Endothelial cell of umbilical vein (primary cell): ENCODE measurements around the gene SORCS2. TPM values are rescaled to one million over a fixed set of nuclear protein-coding genes. Genes with fewer than 3 reads are reported as not detected.

Experiments
- BruUV-seq: library from RNA; stranded (reverse); fragments of 400-500 nt; replicated peaks from 2 replicates; lab custom pipeline; 2021; lab: Mats Ljungman, UMichigan
- CTCF ChIA-PET: fragments of 300-600, 350-600 bp; sonication (Branson Sonifier 250); formaldehyde crosslinking; loops from one replicate; lab custom pipeline; 2021; ENCODE audit warnings: antibody characterized with exemption, inconsistent platforms; lab: Charles Lee
- POLR2A ChIA-PET: fragments of 300-600, 350-600 bp; sonication (Branson Sonifier 250); formaldehyde crosslinking; loops from one replicate; lab custom pipeline; 2021; ENCODE audit warnings: antibody characterized with exemption, inconsistent platforms; lab: Charles Lee
- DNase-seq: peaks from one replicate; pipeline ENCODE4 v3.0.0-alpha.2; 2011; ENCODE audit warnings: low read depth, low spot score
- FAIRE-seq: peaks from 2 replicates; lab custom pipeline; 2011; peaks lifted over from hg19 to GRCh38; lab: Jason Lieb, UNC
- H2AFZ ChIP-seq: 2 replicates; pipeline ENCODE4 v1.6.0; 2012; ENCODE audit warnings: low read depth, low read length, control low read depth, inconsistent platforms
- H3K27ac ChIP-seq: 2 replicates; pipeline ENCODE4 v1.5.1; 2011; ENCODE audit warnings: low read depth, mild to moderate bottlenecking, control low read depth, low read length, moderate library complexity; ENCODE audit not compliant: insufficient read depth
- H3K27me3 ChIP-seq, 2 experiments: 2 replicates each; pipeline versions ENCODE4 v1.6.0 to v1.6.1; 2011; ENCODE audit warnings: low read length in 2 of 2, mixed read lengths in 1 of 2; ENCODE audit not compliant: control insufficient read depth in 2 of 2, insufficient read depth in 2 of 2
- H3K36me3 ChIP-seq, 2 experiments: 2 replicates in 1 of 2; 3 replicates in 1 of 2; pipeline ENCODE4 v1.5.1; 2011; ENCODE audit warnings: low read length in 2 of 2, mild to moderate bottlenecking in 1 of 2, moderate library complexity in 1 of 2; ENCODE audit not compliant: control insufficient read depth in 2 of 2, insufficient read depth in 2 of 2; ENCODE audit errors: extremely low read depth in 1 of 2
- H3K4me1 ChIP-seq: 3 replicates; pipeline ENCODE4 v1.5.1; 2011; ENCODE audit warnings: mild to moderate bottlenecking, low read length; ENCODE audit not compliant: control insufficient read depth, insufficient read depth; ENCODE audit errors: extremely low read depth
- H3K4me2 ChIP-seq: 2 replicates; pipeline ENCODE4 v1.6.1; 2011; ENCODE audit warnings: low read length, control low read depth, mixed read lengths; ENCODE audit not compliant: insufficient read depth
- H3K4me3 ChIP-seq, 3 experiments: fragments of 200-600 bp in 1 of 3; sonication (generic), shearing (Covaris generic) in 1 of 3; replicated peaks in 1 of 3; 2 replicates each; pipeline ENCODE4 v1.5.1; 2011 to 2016; ENCODE audit warnings: control low read depth in 3 of 3, low read length in 3 of 3, mild to moderate bottlenecking in 2 of 3, inconsistent platforms in 1 of 3, low read depth in 1 of 3, moderate library complexity in 1 of 3; ENCODE audit not compliant: insufficient read depth in 1 of 3
- H3K79me2 ChIP-seq: 2 replicates; pipeline ENCODE4 v1.6.0; 2012; ENCODE audit warnings: low read length, inconsistent platforms; ENCODE audit not compliant: control insufficient read depth, insufficient read depth
- H3K9ac ChIP-seq: replicated peaks from 2 replicates; pipeline ENCODE3; 2011; ENCODE audit warnings: low read length, control low read depth; ENCODE audit not compliant: insufficient read depth; ENCODE audit errors: extremely low read depth
- H3K9me1 ChIP-seq: replicated peaks from 3 replicates; pipeline ENCODE4 v1.6.0; 2011; ENCODE audit warnings: mild to moderate bottlenecking, low read length; ENCODE audit not compliant: control insufficient read depth, insufficient read depth; ENCODE audit errors: extremely low read depth
- H3K9me3 ChIP-seq: replicated peaks from 2 replicates; pipeline ENCODE4 v1.5.1; 2012; ENCODE audit warnings: low read length, inconsistent platforms; ENCODE audit not compliant: control insufficient read depth, insufficient read depth
- H4K20me1 ChIP-seq: replicated peaks from 2 replicates; pipeline ENCODE3; 2011; ENCODE audit warnings: mild to moderate bottlenecking, low read length; ENCODE audit not compliant: control insufficient read depth, insufficient read depth; ENCODE audit errors: extremely low read depth
- CTCF ChIP-seq, 2 donors: IDR thresholded peaks; 1 replicate in 1 of 2; 2 replicates in 1 of 2; pipeline ENCODE4 v1.5.1; 2011; ENCODE audit warnings: low read length in 2 of 2, mild to moderate bottlenecking in 2 of 2, moderate library complexity in 2 of 2, control low read depth in 1 of 2, inconsistent platforms in 1 of 2, low read depth in 1 of 2; ENCODE audit not compliant: insufficient read depth in 1 of 2; ENCODE audit errors: extremely low read depth in 1 of 2
- EZH2 ChIP-seq: IDR thresholded peaks from 2 replicates; pipeline ENCODE4 v1.6.1; 2012; ENCODE audit warnings: borderline replicate concordance, low read depth, mild to moderate bottlenecking, moderate library complexity, low read length, inconsistent platforms; ENCODE audit not compliant: severe bottlenecking
- FOS ChIP-seq: IDR thresholded peaks from 2 replicates; pipeline ENCODE4 v1.6.1; 2011; ENCODE audit warnings: mild to moderate bottlenecking, low read length, moderate library complexity, borderline replicate concordance; ENCODE audit not compliant: insufficient read depth
- GATA2 ChIP-seq: IDR thresholded peaks from 2 replicates; pipeline ENCODE4 v1.7.0; 2011; ENCODE audit warnings: low read depth, mild to moderate bottlenecking, moderate library complexity, mixed read lengths, low read length; ENCODE audit not compliant: insufficient read length, insufficient read depth
- JUN ChIP-seq: IDR thresholded peaks from 2 replicates; pipeline ENCODE4 v1.6.1; 2011; ENCODE audit warnings: borderline replicate concordance, low read depth; ENCODE audit not compliant: insufficient read length, insufficient read depth
- MAX ChIP-seq: IDR thresholded peaks from 2 replicates; pipeline ENCODE4 v1.6.1; 2011; ENCODE audit not compliant: insufficient read depth, insufficient read length
- MYC ChIP-seq: IDR thresholded peaks from one replicate; pipeline ENCODE4 v1.6.1; 2011; ENCODE audit warnings: mild to moderate bottlenecking, low read depth, low read length
- POLR2A ChIP-seq: IDR thresholded peaks from 2 replicates; pipeline ENCODE4 v1.6.1; 2012; ENCODE audit warnings: low read depth, mild to moderate bottlenecking, control low read depth, low read length
- POLR2AphosphoS5 ChIP-seq: IDR thresholded peaks from 2 replicates; pipeline ENCODE4 v1.6.1; 2012; ENCODE audit warnings: low read depth, mild to moderate bottlenecking, control low read depth, low read length, moderate library complexity; ENCODE audit not compliant: insufficient read depth
- dilution Hi-C: fragments of 300-500 bp; cut with MboI; formaldehyde crosslinking; loops from one replicate; pipeline ENCODE4 v1.15.0; 2019; ENCODE audit warnings: low sequenced_read_pairs; ENCODE audit not compliant: extremely low pct_ligation_motif_present
- intact Hi-C: fragments of 100-400 bp; cut with micrococcal nuclease; formaldehyde crosslinking; loops from one replicate; pipeline ENCODE4 v1.10.0; 2022
- polyA plus RNA-seq, 4 experiments: library from polyadenylated mRNA; depleted of rRNA in 3 of 4; stranded (reverse) in 3 of 4; unstranded in 1 of 4; fragments of >200 nt; gene quantifications; 2 replicates each; pipeline versions ENCODE4 v1.2.1 to v1.2.3, GENCODE V29; 2011 to 2012; ENCODE audit warnings: missing spikeins in 1 of 4
- total RNA-seq: library from RNA; stranded (reverse); gene quantifications from 2 replicates; pipeline ENCODE4 v1.2.3, GENCODE V29; 2021

SORCS2 gene
- total and polyA plus RNA-seq, 2 donors (not counting 3 experiments of a cell fraction or from before 2014, with no cell fraction given), result not detected

GRCh38 chr4:7415927-7416686 is 223.8 kb downstream of the SORCS2 start:
- Histone ChIP-seq H3K9me1 (no peaks in the 10 kb centered on the region), H3K79me2 (no peaks in the 10 kb centered on the region), H3K4me2 (no peak overlapping the region), H3K9me3 (no peaks in the 10 kb centered on the region), H3K36me3 (no peaks in the 10 kb centered on the region), H3K27ac (no peak overlapping the region), H3K9ac (no peak overlapping the region), H3K27me3 (no peaks in the 10 kb centered on the region), H3K4me1 (no peaks in the 10 kb centered on the region), H4K20me1 (no peaks in the 10 kb centered on the region), H2AFZ (no peak overlapping the region), H3K4me3 (no peak overlapping the region)
- ChIA-PET POLR2A (no interaction called here), CTCF (no interaction called here)
- DNase-seq, result no peak
- TF ChIP-seq JUN (no peak), FOS (no peak), POLR2A (no peak), POLR2AphosphoS5 (no peak), MAX (no peak), EZH2 (no peak), CTCF (IDR thresholded peaks at IDR 0.05; ENCODE audit: extremely low read depth in 1 of 2, insufficient read depth in 1 of 2, low read depth in 1 of 2, low read length in 2 of 2) (no peak), GATA2 (no peak), MYC (no peak)
- FAIRE-seq, result no peak
- dilution Hi-C loops (no loop called here), intact Hi-C loops (no loop called here)
- no TSS peak for BruUV-seq
